C4-2B (cell line): ENCODE measurements around the gene CST5.

ENCODE experiments used
- CTCF ChIP-seq: fragments of 450-650 bp; conservative IDR thresholded peaks from 2 replicates; pipeline ENCODE4 v1.5.1; 2017; ENCODE audit warnings: mild to moderate bottlenecking
- ZFX ChIP-seq: fragments of 450-650 bp; IDR thresholded peaks from 2 replicates; pipeline ENCODE4 v1.6.1; 2017

GRCh38 chr20:23873370-23874015 lies 6.1 kb downstream of the CST5 start:
- TF ChIP-seq CTCF: no peak
- no peak for TF ChIP-seq ZFX
